H1 (cell line): ENCODE measurements around the gene ASCC2. TPM values are rescaled to one million over a fixed set of nuclear protein-coding genes. Genes with fewer than 3 reads are reported as not detected.

Experiments used
- CTCF ChIA-PET: fragments of 300-600 bp; sonication (Branson Sonifier 250); formaldehyde crosslinking; loops from one replicate; lab custom pipeline; 2021; ENCODE audit not compliant: partially characterized antibody; lab: Charles Lee
- POLR2A ChIA-PET: fragments of 300-600 bp; sonication (Branson Sonifier 250); formaldehyde crosslinking; loops from one replicate; lab custom pipeline; 2021; ENCODE audit warnings: inconsistent platforms; ENCODE audit not compliant: partially characterized antibody; lab: Charles Lee
- DNase-seq, 2 experiments: peaks; one replicate each; pipeline versions ENCODE4 v3.0.0 to v3.0.0-alpha.2; 2010 to 2022; ENCODE audit warnings: low spot score in 2 of 2, low read depth in 1 of 2, mixed read lengths in 1 of 2
- FAIRE-seq: peaks from 2 replicates; lab custom pipeline; 2011; peaks lifted over from hg19 to GRCh38; lab: Jason Lieb, UNC
- H2AFZ ChIP-seq: 2 replicates; pipeline ENCODE4 v1.8.1; 2012; ENCODE audit warnings: low read length, inconsistent platforms
- H2AK5ac ChIP-seq: 2 replicates; pipeline ENCODE4 v1.6.1; 2013; ENCODE audit warnings: low read depth, low read length
- H2BK120ac ChIP-seq: replicated peaks from 2 replicates; pipeline ENCODE3; 2013; ENCODE audit warnings: low read depth, low read length, inconsistent platforms
- H2BK12ac ChIP-seq: 2 replicates; pipeline ENCODE4 v1.6.1; 2013; ENCODE audit warnings: low read depth, low read length
- H2BK15ac ChIP-seq: 2 replicates; pipeline ENCODE4 v1.6.1; 2013; ENCODE audit warnings: low read length
- H2BK20ac ChIP-seq: 2 replicates; pipeline ENCODE4 v1.6.1; 2013; ENCODE audit warnings: low read length
- H2BK5ac ChIP-seq: 2 replicates; pipeline ENCODE4 v1.6.1; 2013; ENCODE audit warnings: low read depth, low read length
- H3K14ac ChIP-seq: 2 replicates; pipeline ENCODE4 v1.6.1; 2013; ENCODE audit warnings: inconsistent platforms; ENCODE audit not compliant: insufficient read length
- H3K18ac ChIP-seq: 2 replicates; pipeline ENCODE4 v1.6.1; 2013; ENCODE audit warnings: low read length; ENCODE audit errors: extremely low read depth
- H3K23ac ChIP-seq: 2 replicates; pipeline ENCODE4 v1.6.1; 2013; ENCODE audit warnings: inconsistent platforms; ENCODE audit not compliant: insufficient read length
- H3K23me2 ChIP-seq: 2 replicates; pipeline ENCODE4 v1.6.1; 2013; ENCODE audit warnings: low read depth, low read length
- H3K27ac ChIP-seq: 2 replicates; pipeline ENCODE4 v1.6.1; 2011; ENCODE audit warnings: low read depth, low read length, inconsistent platforms
- H3K27me3 ChIP-seq, 4 experiments: replicated peaks in 1 of 4; 1 replicate in 1 of 4; 2 replicates in 3 of 4; pipeline versions ENCODE4 v1.6.1 to v1.8.1; 2011 to 2013; ENCODE audit warnings: low read length in 3 of 4, mild to moderate bottlenecking in 3 of 4, inconsistent platforms in 2 of 4, mixed read lengths in 2 of 4, moderate library complexity in 1 of 4; ENCODE audit not compliant: control insufficient read depth in 3 of 4, insufficient read depth in 3 of 4; ENCODE audit errors: extremely low read depth in 1 of 4
- H3K36me3 ChIP-seq, 4 experiments: 2 replicates each; pipeline versions ENCODE4 v1.6.1 to v1.8.1; 2011 to 2013; ENCODE audit warnings: mild to moderate bottlenecking in 4 of 4, low read length in 3 of 4, moderate library complexity in 2 of 4, control low read depth in 1 of 4, inconsistent platforms in 1 of 4; ENCODE audit not compliant: insufficient read depth in 4 of 4, control insufficient read depth in 2 of 4
- H3K4ac ChIP-seq: replicated peaks from 2 replicates; pipeline ENCODE3; 2013; ENCODE audit warnings: low read length, low read depth, mixed read lengths, inconsistent platforms; ENCODE audit not compliant: insufficient read length
- H3K4me1 ChIP-seq, 4 experiments: replicated peaks in 1 of 4; 1 replicate in 1 of 4; 2 replicates in 3 of 4; pipeline versions ENCODE4 v1.6.1 to v1.8.1; 2011 to 2013; ENCODE audit warnings: low read length in 3 of 4, inconsistent platforms in 2 of 4, mixed read lengths in 1 of 4; ENCODE audit not compliant: insufficient read depth in 4 of 4, control insufficient read depth in 3 of 4
- H3K4me2 ChIP-seq, 2 experiments: 2 replicates each; pipeline versions ENCODE4 v1.6.1 to v1.8.1; 2011 to 2013; ENCODE audit warnings: low read depth in 2 of 2, low read length in 2 of 2, control low read depth in 1 of 2, inconsistent platforms in 1 of 2, mild to moderate bottlenecking in 1 of 2; ENCODE audit not compliant: insufficient read depth in 1 of 2
- H3K4me3 ChIP-seq, 4 experiments: fragments of 200-600, 300-600 bp in 1 of 4; sonication (generic), shearing (Covaris generic), sonication (Bioruptor Twin) in 1 of 4; 2 replicates each; pipeline versions ENCODE4 v1.5.1 to v1.8.1; 2011 to 2016; ENCODE audit warnings: low read length in 4 of 4, low read depth in 3 of 4, control low read depth in 2 of 4, inconsistent platforms in 2 of 4, mild to moderate bottlenecking in 2 of 4, mixed read lengths in 1 of 4, moderate library complexity in 1 of 4; ENCODE audit not compliant: insufficient read depth in 2 of 4; ENCODE audit errors: extremely low read depth in 1 of 4
- H3K56ac ChIP-seq: replicated peaks from 2 replicates; pipeline ENCODE3; 2013; ENCODE audit warnings: low read depth, mild to moderate bottlenecking, mixed read lengths, low read length, inconsistent platforms; ENCODE audit not compliant: insufficient read length
- H3K79me1 ChIP-seq: 2 replicates; pipeline ENCODE4 v1.6.1; 2013; ENCODE audit warnings: low read depth, low read length, control low read depth
- H3K79me2 ChIP-seq, 2 experiments: 2 replicates each; pipeline versions ENCODE4 v1.6.1 to v1.8.1; 2012 to 2013; ENCODE audit warnings: low read length in 2 of 2, mild to moderate bottlenecking in 2 of 2, inconsistent platforms in 1 of 2; ENCODE audit not compliant: insufficient read depth in 2 of 2, control insufficient read depth in 1 of 2
- H3K9ac ChIP-seq, 4 experiments: replicated peaks in 1 of 4; 1 replicate in 1 of 4; 2 replicates in 3 of 4; pipeline versions ENCODE4 v1.6.1 to v1.8.1; 2011 to 2013; ENCODE audit warnings: low read depth in 3 of 4, low read length in 3 of 4, control low read depth in 2 of 4, mild to moderate bottlenecking in 2 of 4, moderate library complexity in 2 of 4, inconsistent platforms in 1 of 4; ENCODE audit errors: extremely low read depth in 1 of 4
- H3K9me3 ChIP-seq, 2 experiments: 2 replicates each; pipeline versions ENCODE4 v1.6.1 to v1.8.1; 2012 to 2013; ENCODE audit warnings: mild to moderate bottlenecking in 2 of 2, moderate library complexity in 2 of 2, control low read depth in 1 of 2, inconsistent platforms in 1 of 2, low read depth in 1 of 2, low read length in 1 of 2, mixed read lengths in 1 of 2; ENCODE audit not compliant: insufficient read depth in 2 of 2
- H4K20me1 ChIP-seq, 2 experiments: replicated peaks in 1 of 2; 2 replicates each; pipeline versions ENCODE3 to v1.8.1; 2011 to 2013; ENCODE audit warnings: inconsistent platforms in 2 of 2, low read length in 2 of 2, mild to moderate bottlenecking in 1 of 2; ENCODE audit not compliant: insufficient read depth in 2 of 2, control insufficient read depth in 1 of 2
- H4K5ac ChIP-seq: 2 replicates; pipeline ENCODE4 v1.6.1; 2013; ENCODE audit warnings: low read length, low read depth, mixed read lengths, inconsistent platforms; ENCODE audit not compliant: insufficient read length
- H4K8ac ChIP-seq: 2 replicates; pipeline ENCODE4 v1.8.0; 2013; ENCODE audit warnings: mild to moderate bottlenecking, moderate library complexity, low read length, inconsistent platforms; ENCODE audit not compliant: insufficient read depth; ENCODE audit errors: extremely low read depth
- H4K91ac ChIP-seq: replicated peaks from 2 replicates; pipeline ENCODE3; 2013; ENCODE audit warnings: low read length, mixed read lengths, inconsistent platforms; ENCODE audit not compliant: insufficient read length
- RNF2 ChIP-seq: fragments of 200-900, 300-1000 bp; sonication (generic); IDR thresholded peaks from 2 replicates; pipeline ENCODE4 v1.7.1; 2016; ENCODE audit warnings: borderline replicate concordance, low read depth, mild to moderate bottlenecking, antibody characterized with exemption, low read length; ENCODE audit not compliant: poor library complexity, severe bottlenecking; ENCODE audit errors: missing control alignments
- TBP ChIP-seq: IDR thresholded peaks from 2 replicates; pipeline ENCODE4 v1.6.1; 2011; ENCODE audit warnings: low read depth, low read length, improper control_type of control experiment
- ZNF274 ChIP-seq: IDR thresholded peaks from 2 replicates; pipeline ENCODE4 v1.7.0; 2012; ENCODE audit warnings: low read length, borderline replicate concordance; ENCODE audit errors: extremely low read depth
- WGBS, 2 experiments: shearing (Covaris generic) in 1 of 2; methylation state at CpG; one replicate each; pipeline versions ENCODE4 v1.1.6 to v1.1.7; 2013 to 2015; ENCODE audit warnings: low lambda C conversion rate in 2 of 2, mixed read lengths in 2 of 2, inconsistent platforms in 1 of 2, low coverage in 1 of 2, missing lambda C conversion rate in 1 of 2; ENCODE audit not compliant: insufficient replicate concordance in 2 of 2, insufficient coverage in 1 of 2, insufficient read length in 1 of 2; ENCODE audit errors: extremely low coverage in 1 of 2, missing lambda C conversion rate in 1 of 2; 5-methylcytosine and 5-hydroxymethylcytosine counted together
- polyA plus RNA-seq, 7 experiments: library from polyadenylated mRNA; depleted of rRNA in 3 of 7; stranded (reverse) in 5 of 7; unstranded in 2 of 7; fragments of >200 nt in 5 of 7; fragments of 200-250 nt in 2 of 7; gene quantifications; 1 replicate in 5 of 7; 2 replicates in 1 of 7; 4 replicates in 1 of 7; pipeline versions ENCODE4 v1.2.1 to v1.2.3, GENCODE V29; 2011 to 2013; ENCODE audit warnings: missing spikeins in 2 of 7, mixed read lengths in 2 of 7
- total RNA-seq: library from RNA; stranded (reverse); fragmentation: NEBNext Ultra II Directional; extraction: Animal tissue kit (Norgen Biotek cat#: 25700); gene quantifications from 2 replicates; pipeline ENCODE4 v1.2.1, GENCODE V29; 2021

Gene ASCC2
- total and polyA plus RNA-seq, 2 of the 8 experiments (the other 6 are each of a cell fraction or from before 2014, with no cell fraction given) = 35.0 to 35.8 TPM

- FAIRE-seq = no peak
- no peaks in the 10 kb centered on the region for H3K23me2 ChIP-seq
- no peak overlapping the region for H2BK15ac ChIP-seq
- no peak overlapping the region for H2AFZ ChIP-seq
- no peak overlapping the region for H4K91ac ChIP-seq
- no peak overlapping the region for H3K9ac ChIP-seq
- H3K56ac ChIP-seq = no peak overlapping the region
- H3K9me3 ChIP-seq = no peaks in the 10 kb centered on the region
- no peak overlapping the region for H2AK5ac ChIP-seq
- no peak overlapping the region; the same call in 1 of the 2 replicates for H2BK12ac ChIP-seq
- no peaks in the 10 kb centered on the region for H3K27me3 ChIP-seq
- no peak overlapping the region for H4K5ac ChIP-seq
- no peaks in the 10 kb centered on the region for H3K36me3 ChIP-seq
- no peak overlapping the region for H3K23ac ChIP-seq
- no peak for DNase-seq
- no peak overlapping the region for H3K18ac ChIP-seq
- H2BK5ac ChIP-seq = no peak overlapping the region
- peaks cover 0 to 9% (median 4%) of the 10 kb centered on the region in 4 experiments; a peak in 5 of 7 replicates for H3K4me1 ChIP-seq
- no peak overlapping the region for H3K4me3 ChIP-seq
- H3K79me1 ChIP-seq = no peaks in the 10 kb centered on the region
- POLR2A ChIA-PET = no interaction called here
- H2BK20ac ChIP-seq = no peak overlapping the region
- H3K4ac ChIP-seq = no peak overlapping the region
- CTCF ChIA-PET = no interaction called here
- TF ChIP-seq RNF2 = no peak
- TF ChIP-seq TBP = no peak
- no peak for TF ChIP-seq ZNF274
- H4K8ac ChIP-seq = no peak overlapping the region
- H2BK120ac ChIP-seq = no peak overlapping the region
- no peak overlapping the region for H3K27ac ChIP-seq
- no peak overlapping the region for H3K14ac ChIP-seq
- WGBS, 2 experiments = 97% methylated on average over 2 of the region's 2 CpGs; no CpG with 5 or more reads in 1 of the 2 experiments
- no peak overlapping the region for H3K4me2 ChIP-seq
- no peaks in the 10 kb centered on the region for H4K20me1 ChIP-seq
- no peaks in the 10 kb centered on the region for H3K79me2 ChIP-seq
These were observed 35.9 kb upstream of the ASCC2 start for GRCh38 chr22:29873943-29874342.
